ENCODE measurements around the gene WAC.
"Not testable (repeated sequence)": the region's sequence is repeated elsewhere in the genome, so short reads cannot be mapped to it uniquely, and the experiment has no call there.

DNA sequence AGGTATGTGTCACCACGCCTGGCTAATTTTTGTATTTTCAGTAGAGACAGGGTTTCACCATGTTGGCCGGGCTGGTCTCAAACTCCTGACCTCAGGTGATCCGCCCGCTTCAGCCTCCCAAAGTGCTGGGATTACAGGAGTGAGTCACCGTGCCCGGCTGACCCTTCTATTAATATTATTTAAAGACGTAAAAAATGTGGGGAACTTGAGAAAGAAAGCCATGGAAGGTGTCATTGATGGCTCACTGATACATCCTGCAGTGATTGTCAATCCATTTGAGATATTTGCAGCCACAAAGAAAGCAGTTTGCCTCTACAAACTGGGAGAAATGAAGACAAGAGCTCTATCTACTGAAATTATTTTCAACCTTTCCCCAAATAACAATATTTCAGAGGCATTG, 125.9 kb downstream of the WAC start:
- not testable (repeated sequence) for TF ChIP-seq MAZ (CRISPR knock-in tag; conservative IDR thresholded peaks at IDR 0.05 in 1 of 2, IDR thresholded peaks at IDR 0.05 in 1 of 2); GABPA (tag; conservative IDR thresholded peaks at IDR 0.05; ENCODE audit: low read depth); JUNB (CRISPR knock-in tag; conservative IDR thresholded peaks at IDR 0.05)

Measured in K562 (cell line).